HL-60 (cell line): ENCODE results near the gene AKAP10.

Experiments
- DNase-seq, 2 experiments: peaks; one replicate each; pipeline ENCODE4 v3.0.0-alpha.2; 2010 to 2020; ENCODE audit warnings: low read depth in 1 of 2, low spot score in 1 of 2
- H3K27ac ChIP-seq: fragments of 250-450 bp; sonication (Bioruptor Pico); replicated peaks from 2 replicates; pipeline ENCODE4 v1.5.1; 2020; ENCODE audit warnings: mild to moderate bottlenecking, moderate library complexity
- H3K27me3 ChIP-seq: fragments of 250-450 bp; sonication (Bioruptor Pico); 2 replicates; pipeline ENCODE4 v1.5.1; 2021; ENCODE audit warnings: mild to moderate bottlenecking, moderate library complexity; ENCODE audit not compliant: insufficient read depth, poor library complexity, severe bottlenecking
- H3K4me3 ChIP-seq: replicated peaks from 2 replicates; pipeline ENCODE4 v1.5.1; 2011; ENCODE audit warnings: mild to moderate bottlenecking, control low read depth, low read length; ENCODE audit not compliant: insufficient read depth
- GABPA ChIP-seq: IDR thresholded peaks from 2 replicates; pipeline ENCODE4 v1.6.1; 2012; ENCODE audit warnings: low read depth
- POLR2AphosphoS5 ChIP-seq: IDR thresholded peaks from 2 replicates; pipeline ENCODE4 v1.6.1; 2012; ENCODE audit warnings: low read depth
- SPI1 ChIP-seq: IDR thresholded peaks from 2 replicates; pipeline ENCODE4 v1.6.1; 2012; ENCODE audit warnings: low read depth, mild to moderate bottlenecking, borderline replicate concordance
- TF ChIP-seq, protein P1 (sequence below): IDR thresholded peaks from one replicate; pipeline ENCODE4 v1.5.1; 2011; ENCODE audit warnings: low read length, control low read depth, inconsistent platforms; ENCODE audit not compliant: insufficient read depth
- TF ChIP-seq, protein P2 (sequence below): IDR thresholded peaks from 2 replicates; pipeline ENCODE4 v1.6.1; 2012; ENCODE audit warnings: low read depth; ENCODE audit not compliant: insufficient replicate concordance

AKAP10 gene

DNA sequence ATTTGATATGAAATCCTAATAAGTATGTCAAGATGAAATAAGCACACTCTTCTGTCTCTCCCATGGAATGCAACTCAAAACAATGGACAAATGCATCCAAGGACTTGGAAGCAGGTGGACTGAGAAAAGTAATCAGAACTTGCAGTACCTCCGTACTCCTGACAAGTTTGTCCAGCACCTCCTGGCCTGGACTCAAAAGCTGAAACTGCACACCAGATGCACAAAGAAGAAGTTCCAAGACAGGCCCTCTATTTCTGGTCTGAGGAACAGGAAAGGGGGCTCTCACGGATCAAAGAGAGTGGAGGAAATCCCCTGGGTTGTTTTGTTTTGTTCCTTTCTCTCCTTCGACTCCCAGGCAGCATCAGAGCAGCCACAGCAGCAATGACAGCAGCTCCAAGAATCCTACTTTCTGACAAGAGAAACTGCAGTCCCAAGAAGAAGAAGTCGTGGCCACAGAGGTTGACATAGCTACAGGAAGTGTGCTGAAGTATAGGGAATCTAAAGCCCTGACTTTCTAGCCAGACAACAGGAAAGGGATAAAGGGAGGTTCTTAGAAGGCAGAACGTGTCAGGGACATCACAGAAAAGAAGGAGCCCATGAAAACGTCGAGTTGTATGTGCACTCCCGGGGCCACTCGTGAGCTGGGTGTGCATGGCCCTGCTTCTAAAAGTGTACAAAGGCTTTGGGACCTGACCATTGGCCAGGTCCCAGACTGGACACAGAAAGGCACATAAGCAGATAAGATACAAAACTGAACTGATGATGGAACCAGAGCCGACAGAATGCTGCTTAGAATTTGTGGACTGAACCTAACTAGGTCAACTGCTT lies 29.3 kb downstream of the AKAP10 start:
- H3K27me3 ChIP-seq: no peaks in the 10 kb centered on the region
- no peak for TF ChIP-seq POLR2AphosphoS5
- TF ChIP-seq SPI1: no peak
- TF ChIP-seq, protein P1, sequence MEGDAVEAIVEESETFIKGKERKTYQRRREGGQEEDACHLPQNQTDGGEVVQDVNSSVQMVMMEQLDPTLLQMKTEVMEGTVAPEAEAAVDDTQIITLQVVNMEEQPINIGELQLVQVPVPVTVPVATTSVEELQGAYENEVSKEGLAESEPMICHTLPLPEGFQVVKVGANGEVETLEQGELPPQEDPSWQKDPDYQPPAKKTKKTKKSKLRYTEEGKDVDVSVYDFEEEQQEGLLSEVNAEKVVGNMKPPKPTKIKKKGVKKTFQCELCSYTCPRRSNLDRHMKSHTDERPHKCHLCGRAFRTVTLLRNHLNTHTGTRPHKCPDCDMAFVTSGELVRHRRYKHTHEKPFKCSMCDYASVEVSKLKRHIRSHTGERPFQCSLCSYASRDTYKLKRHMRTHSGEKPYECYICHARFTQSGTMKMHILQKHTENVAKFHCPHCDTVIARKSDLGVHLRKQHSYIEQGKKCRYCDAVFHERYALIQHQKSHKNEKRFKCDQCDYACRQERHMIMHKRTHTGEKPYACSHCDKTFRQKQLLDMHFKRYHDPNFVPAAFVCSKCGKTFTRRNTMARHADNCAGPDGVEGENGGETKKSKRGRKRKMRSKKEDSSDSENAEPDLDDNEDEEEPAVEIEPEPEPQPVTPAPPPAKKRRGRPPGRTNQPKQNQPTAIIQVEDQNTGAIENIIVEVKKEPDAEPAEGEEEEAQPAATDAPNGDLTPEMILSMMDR: no peak
- TF ChIP-seq GABPA: no peak
- TF ChIP-seq, protein P2, sequence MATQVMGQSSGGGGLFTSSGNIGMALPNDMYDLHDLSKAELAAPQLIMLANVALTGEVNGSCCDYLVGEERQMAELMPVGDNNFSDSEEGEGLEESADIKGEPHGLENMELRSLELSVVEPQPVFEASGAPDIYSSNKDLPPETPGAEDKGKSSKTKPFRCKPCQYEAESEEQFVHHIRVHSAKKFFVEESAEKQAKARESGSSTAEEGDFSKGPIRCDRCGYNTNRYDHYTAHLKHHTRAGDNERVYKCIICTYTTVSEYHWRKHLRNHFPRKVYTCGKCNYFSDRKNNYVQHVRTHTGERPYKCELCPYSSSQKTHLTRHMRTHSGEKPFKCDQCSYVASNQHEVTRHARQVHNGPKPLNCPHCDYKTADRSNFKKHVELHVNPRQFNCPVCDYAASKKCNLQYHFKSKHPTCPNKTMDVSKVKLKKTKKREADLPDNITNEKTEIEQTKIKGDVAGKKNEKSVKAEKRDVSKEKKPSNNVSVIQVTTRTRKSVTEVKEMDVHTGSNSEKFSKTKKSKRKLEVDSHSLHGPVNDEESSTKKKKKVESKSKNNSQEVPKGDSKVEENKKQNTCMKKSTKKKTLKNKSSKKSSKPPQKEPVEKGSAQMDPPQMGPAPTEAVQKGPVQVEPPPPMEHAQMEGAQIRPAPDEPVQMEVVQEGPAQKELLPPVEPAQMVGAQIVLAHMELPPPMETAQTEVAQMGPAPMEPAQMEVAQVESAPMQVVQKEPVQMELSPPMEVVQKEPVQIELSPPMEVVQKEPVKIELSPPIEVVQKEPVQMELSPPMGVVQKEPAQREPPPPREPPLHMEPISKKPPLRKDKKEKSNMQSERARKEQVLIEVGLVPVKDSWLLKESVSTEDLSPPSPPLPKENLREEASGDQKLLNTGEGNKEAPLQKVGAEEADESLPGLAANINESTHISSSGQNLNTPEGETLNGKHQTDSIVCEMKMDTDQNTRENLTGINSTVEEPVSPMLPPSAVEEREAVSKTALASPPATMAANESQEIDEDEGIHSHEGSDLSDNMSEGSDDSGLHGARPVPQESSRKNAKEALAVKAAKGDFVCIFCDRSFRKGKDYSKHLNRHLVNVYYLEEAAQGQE: no peak
- DNase-seq: no peak
- H3K4me3 ChIP-seq: no peak overlapping the region
- H3K27ac ChIP-seq: no peak overlapping the region

DNA sequence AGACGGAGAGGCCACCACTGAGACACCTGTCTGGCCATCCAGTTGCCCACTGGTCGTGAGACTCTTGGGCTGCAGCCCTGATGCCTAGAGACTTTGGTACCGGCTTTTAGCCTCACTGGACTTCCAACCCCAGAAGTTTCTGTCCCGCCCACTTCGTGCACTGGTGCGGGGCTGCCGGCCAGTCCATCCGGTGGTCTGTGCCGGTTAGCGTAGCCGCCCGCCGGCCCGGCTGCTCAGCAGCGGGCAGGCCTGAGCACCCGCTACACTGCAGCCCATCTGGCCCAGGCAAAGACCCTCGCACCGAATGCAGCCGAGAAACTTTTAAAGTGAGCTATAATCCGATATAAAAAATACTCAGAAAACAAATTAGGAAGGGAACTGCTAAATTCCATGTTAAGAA lies 30.7 kb downstream of the AKAP10 start:
- no peak overlapping the region for H3K27ac ChIP-seq
- no peaks in the 10 kb centered on the region for H3K27me3 ChIP-seq
- no peak for DNase-seq
- TF ChIP-seq, protein P1: no peak
- TF ChIP-seq POLR2AphosphoS5: no peak
- TF ChIP-seq, protein P2: no peak
- no peak for TF ChIP-seq SPI1
- no peak for TF ChIP-seq GABPA
- H3K4me3 ChIP-seq: no peak overlapping the region

DNA sequence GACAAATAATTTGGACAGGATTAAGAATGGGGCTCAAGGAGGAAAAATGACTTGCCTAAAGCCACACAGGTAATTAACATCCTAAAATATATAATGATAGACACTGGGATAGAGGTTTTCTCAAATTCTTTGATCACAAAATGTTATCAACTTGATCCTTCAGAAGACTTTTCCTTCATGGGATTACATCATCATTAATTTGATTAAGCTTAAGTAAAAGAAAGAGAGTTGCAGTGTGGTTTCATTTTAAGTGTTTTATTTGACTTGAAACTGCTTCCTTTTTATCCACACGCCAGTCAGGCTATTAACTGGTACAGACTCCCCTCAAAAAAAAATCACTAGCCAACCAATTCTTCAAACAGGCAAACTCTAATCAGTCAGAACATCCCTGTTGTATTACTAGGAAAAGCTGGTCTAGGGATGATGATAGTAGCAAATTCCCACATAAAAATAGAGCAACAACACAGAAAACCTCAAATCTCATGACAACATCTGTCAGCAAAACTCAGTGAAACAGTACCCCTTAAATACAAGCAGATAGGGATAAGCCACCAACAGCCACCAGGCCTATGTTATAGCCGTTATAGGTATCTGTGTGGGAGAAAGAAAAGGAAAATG lies 32.5 kb downstream of the AKAP10 start:
- DNase-seq: no peak
- Histone ChIP-seq H3K27me3 (no peaks in the 10 kb centered on the region), H3K4me3 (no peak overlapping the region), H3K27ac (no peak overlapping the region)
- TF ChIP-seq, protein P1: no peak
- no peak for TF ChIP-seq GABPA
